ENCODE measurements around the gene ATP6V1E1.
"Not testable (repeated sequence)": the region's sequence is repeated elsewhere in the genome, so short reads cannot be mapped to it uniquely, and the experiment has no call there.

ATP6V1E1 gene

DNA sequence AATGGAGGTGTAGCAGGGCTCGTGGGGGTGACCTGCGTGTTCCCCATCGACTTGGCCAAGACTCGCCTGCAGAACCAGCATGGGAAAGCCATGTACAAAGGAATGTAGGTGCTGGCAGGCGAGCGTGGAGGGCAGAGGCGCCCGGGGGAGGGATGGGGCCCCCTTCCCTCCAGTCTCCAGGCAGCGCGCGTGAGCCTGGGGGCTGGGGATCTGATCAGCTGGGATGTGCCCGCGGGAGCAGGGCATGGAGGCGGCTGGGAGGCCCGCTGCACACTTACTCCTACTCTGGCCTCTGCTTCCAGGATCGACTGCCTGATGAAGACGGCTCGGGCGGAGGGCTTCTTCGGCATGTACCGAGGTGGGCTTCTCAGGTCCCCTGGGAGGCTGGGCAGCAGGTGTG lies 47.5 kb downstream of the ATP6V1E1 start:
- DNase-seq (ENCODE audit: low spot score): no peak

DNA sequence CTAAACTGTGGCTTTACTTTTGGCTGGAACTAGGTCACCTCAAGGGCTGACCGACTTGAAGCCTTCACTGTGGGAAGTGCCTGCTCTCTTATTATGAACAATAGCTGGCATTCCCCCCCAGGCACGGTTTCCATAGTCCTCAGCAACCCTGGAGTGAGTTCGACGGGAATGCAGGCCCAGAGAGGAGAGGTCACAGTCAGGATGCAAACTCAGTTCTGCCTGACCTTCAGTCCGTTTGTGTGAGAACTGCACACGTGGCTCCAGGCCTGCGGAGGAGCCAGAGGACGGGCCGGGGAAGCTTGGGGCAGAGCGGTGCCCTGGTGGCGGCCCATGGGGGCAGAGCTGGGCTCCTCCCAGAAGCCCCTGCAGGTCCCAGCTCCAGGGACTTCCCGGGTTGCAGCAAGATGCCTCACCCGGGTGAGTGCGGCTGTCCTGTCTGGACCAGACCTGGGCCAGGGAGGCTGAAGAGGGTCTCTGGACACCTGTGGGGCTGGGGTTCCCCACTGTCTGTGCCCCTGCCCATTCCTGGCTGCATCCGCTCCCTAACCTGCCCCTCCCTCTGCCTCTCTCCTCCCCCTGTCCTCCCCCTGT lies 48.0 kb downstream of the ATP6V1E1 start:
- DNase-seq (ENCODE audit: low spot score): no peak

DNA sequence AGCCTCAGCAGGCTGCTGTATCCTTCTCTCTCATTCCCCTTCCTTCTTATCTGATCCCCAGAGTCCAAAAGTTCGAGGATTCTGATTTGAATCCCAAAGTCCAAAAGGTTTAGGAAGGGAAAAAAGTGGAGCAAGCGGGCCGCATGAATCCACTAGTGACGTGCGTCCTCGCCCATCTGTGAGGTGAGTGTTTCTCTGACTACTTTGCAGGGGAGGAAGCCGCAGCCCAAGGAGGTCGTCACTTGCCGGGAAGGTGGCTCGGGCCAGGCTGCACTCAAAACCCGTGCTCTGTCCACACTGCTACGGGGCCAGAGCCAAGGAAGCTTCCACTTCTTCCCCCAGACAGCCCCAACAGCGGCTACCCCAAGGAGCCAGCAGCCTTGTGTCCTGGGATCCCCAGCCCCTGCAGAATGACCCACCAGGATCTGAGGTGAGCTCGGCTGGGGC lies 49.0 kb downstream of the ATP6V1E1 start:
- DNase-seq (ENCODE audit: low spot score): no peak

DNA sequence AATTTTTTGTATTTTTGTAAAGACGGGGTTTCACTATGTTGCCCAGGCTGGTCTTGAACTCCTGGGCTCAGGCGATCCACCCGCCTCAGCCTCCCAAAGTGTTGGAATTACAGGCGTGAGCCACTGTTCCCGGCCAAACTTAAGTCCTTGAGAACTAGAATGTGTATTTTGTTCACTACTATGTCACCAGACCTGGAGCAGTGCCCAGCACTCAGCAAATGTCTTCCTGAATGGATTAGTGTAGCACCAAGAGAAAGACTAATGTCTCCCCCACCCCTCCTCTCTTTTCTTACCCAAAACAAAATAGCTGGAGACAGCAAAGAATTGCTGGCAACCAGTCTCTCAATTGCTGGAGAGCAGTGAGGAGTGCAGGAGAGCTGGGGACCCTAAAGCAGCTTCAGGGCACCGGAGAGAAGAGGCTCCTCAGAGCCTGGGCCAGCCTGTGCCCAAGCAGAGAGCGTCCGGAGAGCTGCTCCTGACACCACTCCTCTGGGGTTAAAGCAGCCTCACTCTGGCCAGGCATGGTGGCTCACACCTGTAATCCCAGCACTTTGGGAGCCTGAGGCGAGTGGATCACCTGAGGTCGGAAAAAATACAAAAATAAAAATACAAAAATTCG lies 50.3 kb downstream of the ATP6V1E1 start:
- no peak for DNase-seq (ENCODE audit: low spot score)

DNA sequence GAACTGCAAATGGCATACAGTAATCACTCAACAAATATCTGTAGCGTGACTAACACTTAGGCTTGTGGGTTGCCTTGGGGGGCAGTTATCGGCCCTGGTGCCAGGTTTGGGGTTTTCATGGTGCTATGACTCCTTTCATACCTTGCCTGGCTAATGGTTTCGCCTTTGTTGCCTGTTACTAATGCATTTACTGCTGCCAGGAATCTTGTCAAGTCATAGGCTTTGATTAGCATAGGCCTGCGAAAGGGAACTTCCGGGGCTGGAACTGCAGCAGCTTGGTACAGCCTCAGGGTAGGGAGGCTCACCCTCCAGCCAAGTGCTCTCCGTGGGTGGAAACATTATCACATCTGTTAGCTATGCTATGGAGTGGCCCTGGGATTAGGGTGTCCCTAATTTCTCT lies 52.1 kb downstream of the ATP6V1E1 start:
- no peak for DNase-seq (ENCODE audit: low spot score)

DNA sequence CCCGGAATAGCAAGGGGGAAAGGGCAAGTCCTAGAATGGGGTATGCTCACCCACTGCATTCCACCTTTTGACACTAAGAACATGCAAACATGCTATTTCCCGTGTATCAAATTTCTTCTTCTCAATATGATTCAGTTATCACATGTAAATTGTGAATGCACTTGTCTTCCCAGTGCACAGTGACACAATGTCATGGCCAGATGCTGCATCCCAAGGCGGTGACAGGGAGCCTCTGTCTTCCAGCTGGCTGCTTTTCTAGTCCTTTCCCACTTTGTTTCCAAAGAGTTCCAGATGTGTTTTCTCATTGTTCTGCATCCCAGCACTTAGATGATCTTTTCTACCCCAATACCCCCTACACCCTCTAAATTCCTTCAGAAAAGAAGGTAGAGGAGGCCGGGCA lies 52.9 kb downstream of the ATP6V1E1 start:
- no peak for DNase-seq (ENCODE audit: low spot score)

DNA sequence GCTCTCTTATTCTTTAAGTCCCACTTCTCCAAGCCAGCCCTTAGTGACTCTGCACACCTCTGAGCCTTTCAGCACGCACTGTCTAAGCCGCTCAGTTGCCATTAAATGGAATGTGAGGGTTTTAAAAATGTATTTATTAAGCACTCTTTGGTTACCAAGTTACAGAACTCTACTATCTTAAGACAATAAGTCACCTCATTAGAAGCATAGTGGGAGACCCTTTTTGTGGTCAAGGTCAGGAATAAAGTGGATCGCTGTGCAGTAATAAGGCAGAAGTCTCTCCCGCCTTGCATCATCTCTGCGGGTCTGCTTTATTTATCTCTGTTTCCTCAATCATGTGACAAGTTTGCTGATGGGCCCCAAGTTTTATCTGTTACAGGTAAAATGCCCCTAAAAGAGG lies 53.4 kb downstream of the ATP6V1E1 start:
- DNase-seq (ENCODE audit: low spot score): no peak

DNA sequence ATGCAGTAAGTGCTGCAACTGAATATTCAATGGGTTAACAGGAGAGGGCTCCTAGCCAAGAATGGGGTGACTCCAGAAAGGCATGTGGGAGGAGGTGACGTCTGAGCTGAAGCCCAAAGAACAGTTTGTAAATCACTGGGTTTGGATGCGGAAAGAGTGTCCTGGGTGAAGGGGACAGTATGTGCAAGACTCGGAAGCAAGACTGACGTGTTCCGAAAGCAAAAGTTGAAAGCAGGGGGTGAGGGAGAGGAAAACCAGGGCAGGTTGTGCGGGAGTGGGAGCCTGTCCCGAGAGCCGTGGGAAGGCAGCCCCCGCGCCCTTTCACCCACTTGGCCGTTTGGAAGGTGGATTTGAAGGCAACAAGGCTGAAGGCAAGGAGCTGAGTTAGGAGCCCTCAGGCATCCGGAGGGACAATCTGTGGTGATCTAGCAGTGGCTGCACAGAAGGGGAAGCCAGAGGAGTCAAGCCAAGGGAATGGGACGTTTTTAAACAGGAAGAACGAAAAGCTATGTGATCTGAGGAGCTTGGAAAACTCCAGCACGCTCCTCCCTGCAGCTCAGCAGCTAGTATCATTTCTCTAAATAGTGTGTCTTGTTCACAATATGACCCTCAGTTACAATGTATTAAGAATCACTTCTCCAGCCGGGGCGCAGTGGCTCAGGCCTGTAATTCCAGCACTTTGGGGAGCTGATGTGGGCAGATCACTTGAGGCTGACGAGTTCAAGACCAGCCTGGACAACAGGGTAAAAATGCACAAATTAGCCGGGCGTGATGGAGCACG lies 57.5 kb downstream of the ATP6V1E1 start:
- no peak for DNase-seq (ENCODE audit: low spot score)

DNA sequence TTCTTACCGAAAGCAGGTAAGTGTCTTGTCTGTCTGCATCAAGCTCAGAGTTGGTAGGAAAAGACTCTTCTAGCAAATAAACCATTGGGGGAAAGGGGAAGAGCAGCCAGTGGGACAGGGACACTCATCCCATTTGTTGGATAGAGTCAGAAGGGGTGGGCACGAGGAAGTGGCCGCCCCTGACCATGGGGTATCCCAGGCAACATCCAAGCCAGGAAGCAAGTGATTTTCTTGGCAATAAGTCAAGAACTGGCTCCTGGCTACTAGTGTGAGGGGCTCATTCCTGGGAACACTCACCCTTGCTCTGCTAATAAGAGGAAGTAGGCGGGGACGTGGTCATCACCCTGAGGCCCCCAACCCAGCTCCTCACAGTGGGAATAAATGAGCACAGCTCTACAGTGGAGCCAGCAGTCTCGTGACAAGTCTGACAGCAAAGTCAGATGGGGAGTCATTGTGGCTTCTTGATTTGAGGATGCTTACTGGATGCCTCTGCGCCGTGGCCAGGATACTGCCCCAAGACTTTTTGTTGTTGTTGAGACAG lies 58.5 kb downstream of the ATP6V1E1 start:
- no peak for DNase-seq (ENCODE audit: low spot score)

DNA sequence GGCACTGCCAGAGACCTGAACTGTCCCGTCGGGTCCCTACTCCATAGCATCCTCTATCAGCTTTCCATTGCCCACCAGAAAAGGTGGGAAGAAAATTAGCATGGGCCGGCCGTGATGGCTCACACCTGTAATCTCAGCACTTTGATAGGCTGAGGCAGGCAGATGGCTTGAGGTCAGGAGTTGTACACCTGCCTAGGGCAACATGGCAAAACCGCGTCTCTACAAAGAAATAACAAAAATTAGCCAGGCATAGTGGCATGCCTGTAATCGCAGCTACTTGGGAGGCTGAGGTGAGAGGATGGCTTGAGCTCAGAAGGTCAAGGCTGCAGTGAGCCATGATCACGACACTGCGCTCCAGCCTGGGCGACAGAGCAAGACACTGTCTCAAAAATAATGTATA lies 61.8 kb downstream of the ATP6V1E1 start:
- DNase-seq (ENCODE audit: low spot score): no peak

DNA sequence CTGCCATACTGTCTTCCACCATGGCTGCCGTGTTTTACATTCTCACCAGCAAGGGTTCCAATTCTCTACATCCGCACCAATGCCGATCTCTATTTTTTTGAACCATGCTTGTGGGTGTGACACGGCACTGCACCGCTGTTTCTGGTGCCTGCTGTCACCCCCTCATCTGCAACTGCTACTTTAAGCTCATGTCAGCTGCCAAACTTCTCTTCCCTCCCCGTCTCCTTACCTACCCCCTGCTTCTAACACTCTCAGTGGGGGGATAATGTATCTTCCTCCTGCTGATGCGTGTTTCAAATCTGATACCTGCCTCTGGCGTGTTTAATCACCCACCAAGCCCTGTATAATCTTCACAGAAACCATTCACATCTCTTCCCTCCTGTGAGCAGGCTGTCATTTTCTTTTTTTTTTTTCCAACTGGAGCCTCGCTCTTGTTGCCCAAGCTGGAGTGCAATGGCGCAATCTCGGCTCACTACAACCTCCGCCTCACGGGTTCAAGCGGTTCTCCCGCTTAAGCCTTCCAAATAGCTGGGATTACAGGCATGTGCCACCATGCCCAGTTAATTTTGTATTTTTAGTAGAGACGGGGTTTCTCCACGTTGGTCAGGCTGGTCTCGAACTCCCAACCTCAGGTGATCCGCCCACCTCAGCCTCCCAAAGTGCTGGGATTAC lies 62.4 kb downstream of the ATP6V1E1 start:
- DNase-seq (ENCODE audit: low spot score): not testable (repeated sequence)

DNA sequence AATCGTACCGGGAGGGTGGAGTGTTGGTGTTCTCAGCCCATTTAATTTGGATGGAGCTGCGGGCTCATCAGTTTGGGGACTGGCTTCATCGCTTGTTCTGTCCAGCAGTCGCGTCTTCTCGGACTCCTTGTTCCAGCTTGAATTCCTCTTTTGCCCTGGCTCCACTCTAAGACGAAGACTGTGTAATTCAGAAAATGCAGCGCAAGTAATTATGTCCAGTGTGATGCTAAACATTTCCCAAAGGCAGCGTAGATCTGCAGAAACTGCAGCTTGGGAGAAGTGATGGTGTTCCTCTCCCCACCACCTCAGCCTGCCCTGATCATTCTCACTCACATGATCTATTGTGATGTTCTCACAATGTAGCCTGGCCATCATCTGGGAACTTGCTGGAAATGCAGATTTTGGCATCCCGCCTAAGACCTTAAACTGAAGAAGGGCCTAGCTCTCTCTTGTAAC lies 64.6 kb downstream of the ATP6V1E1 start:
- no peak for DNase-seq (ENCODE audit: low spot score)

DNA sequence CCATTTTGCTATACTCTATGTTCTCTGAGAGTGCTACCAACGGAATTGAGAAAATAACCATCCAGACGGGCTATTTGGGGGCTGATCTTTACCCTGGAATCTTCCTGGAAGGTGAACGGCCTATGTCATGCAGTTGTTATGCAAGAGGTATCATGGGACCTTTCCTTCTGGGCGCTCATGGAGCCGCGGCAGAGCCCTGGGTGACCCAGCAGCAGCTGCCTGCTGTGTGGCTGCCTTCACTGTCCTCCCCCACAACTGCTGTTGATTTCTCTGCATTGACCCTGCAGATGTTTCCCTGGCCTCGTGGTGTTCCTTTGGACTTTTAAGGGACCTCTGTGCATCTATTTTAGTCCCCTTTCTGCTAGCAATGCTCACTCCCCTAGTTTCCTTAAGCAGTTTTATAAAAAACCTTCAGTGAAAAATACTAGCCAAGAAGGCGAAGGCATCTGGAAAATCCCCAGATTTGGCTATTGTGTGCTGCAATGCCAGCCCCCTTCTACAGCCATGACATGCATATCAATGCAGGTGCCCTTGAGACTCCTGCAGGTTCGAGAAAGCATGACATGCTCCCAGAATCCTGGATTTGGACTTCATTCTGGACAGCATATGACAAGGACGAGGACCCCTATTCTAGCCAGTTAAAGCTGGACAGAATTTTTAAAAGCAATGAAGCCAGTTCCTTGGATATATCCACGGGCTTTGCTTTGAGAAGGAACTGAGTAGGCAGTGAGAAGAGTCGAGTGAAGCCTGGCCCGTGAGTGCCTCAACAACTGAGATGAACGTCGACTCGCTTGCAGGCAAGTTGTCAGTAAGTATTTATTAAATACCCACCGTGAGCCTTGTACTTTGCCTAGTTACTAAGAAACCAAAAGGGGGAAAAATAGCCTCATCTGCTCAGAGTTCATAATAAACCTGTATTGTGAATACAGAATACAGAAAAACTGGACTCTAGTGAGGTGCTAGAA lies 65.4 kb downstream of the ATP6V1E1 start, which contains the start of gene SLC25A18:
TSS of gene SLC25A18 (plus strand) at position 593 of the 965 bp plus-strand sequence. CDS start 16,447 bp downstream, outside the sequence.
- DNase-seq (ENCODE audit: low spot score): no peak

DNA sequence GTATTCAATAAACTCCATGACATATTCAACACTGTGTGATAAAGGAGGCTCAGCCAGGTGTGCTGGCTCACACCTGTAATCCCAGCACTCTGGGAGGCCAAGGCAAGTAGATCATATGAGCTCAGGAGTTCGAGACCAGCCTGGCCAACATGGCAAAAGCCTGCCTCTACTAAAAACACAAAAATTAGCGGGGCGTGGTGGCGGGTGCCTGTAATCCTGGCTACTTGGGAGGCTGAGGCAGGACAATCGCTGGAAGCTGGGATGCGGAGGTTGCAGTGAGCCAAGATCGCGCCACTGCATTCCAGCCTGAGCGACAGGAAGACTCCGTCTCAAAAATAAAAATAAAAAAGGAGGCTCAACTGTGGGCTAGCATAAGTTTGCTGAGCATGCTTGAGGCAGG lies 69.4 kb downstream of the ATP6V1E1 start:
- no peak for DNase-seq (ENCODE audit: low spot score)

DNA sequence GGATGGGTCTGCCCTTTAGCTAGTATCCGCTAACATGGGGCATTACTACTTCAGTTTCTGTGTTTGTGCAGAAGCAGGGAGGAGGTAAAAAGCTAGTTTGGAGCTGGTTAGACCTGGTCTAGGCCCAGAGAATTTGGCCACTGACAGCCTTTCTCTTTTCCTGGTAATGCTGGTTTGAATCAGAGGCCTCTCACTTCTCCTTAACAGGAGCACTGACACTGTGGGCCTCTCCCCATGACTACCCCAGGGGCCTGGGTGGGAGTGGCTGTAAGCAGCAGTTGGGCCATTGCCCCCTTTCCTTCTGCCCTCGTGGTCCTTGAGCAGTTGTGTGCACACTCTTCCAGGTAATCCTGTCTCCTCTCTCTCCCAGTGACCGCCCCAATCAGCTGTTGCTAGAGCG lies 73.7 kb downstream of the ATP6V1E1 start:
- no peak for DNase-seq (ENCODE audit: low spot score)

DNA sequence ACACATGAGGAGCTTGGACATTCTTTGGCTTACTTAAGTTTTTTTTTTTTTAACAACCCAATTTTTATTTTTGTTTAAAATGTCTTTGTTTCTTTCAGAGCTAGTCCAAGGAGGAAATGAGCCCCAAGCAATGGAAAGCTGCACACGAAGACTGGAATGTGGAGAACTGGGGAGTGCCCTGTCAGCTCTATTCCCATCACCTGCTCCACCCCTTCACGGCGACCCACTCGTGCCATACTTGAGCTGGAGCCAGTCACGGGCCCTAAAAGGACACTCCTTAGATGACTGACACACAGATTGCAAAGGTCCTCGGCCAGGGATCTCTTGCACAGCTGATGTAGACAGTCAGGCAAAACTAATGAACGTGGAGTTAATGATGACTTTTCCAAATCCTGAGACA lies 75.8 kb downstream of the ATP6V1E1 start:
- no peak for DNase-seq (ENCODE audit: low spot score)

DNA sequence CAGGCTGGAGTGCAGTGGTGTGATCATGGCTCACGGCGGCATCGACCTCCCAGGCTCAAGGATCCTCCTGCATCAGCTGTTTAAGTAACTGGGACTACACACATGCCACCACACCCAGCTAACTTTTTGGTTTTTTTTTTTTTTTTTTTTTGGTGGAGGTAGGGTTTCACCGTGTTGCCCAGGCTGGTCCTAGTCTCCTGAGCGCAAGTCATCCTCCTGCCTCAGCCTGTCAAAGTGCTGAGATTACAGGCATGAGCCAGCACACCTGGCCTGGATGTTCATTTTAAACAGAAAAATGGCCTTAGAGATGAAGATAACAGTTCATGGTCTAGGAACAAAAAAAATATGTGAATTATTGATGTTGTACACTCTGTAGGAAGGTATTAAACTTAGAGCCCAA lies 78.9 kb downstream of the ATP6V1E1 start:
- no peak for DNase-seq (ENCODE audit: low spot score)

DNA sequence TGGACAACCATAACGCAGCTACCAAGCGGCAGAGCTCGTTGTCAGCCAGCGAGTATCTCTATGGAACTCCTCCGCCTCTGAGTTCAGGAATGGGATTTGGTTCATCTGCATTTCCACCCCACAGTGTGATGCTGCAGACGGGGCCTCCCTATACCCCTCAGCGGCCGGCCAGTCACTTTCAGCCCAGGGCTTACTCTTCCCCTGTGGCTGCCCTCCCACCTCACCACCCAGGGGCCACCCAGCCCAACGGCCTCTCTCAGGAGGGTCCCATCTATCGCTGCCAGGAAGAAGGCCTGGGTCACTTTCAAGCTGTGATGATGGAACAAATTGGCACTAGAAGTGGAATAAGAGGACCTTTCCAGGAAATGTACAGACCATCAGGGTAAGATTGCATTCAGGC lies 79.4 kb downstream of the ATP6V1E1 start:
- no peak for DNase-seq (ENCODE audit: low spot score)

DNA sequence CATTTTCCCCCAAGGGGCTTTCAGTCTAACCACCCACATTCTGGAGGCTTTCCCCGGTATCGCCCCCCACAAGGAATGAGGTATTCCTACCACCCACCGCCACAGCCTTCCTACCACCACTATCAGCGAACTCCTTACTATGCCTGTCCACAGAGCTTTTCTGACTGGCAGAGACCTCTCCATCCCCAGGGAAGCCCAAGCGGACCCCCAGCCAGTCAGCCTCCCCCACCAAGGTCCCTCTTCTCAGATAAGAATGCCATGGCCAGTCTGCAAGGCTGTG lies 79.9 kb downstream of the ATP6V1E1 start:
- DNase-seq (ENCODE audit: low spot score): no peak

DNA sequence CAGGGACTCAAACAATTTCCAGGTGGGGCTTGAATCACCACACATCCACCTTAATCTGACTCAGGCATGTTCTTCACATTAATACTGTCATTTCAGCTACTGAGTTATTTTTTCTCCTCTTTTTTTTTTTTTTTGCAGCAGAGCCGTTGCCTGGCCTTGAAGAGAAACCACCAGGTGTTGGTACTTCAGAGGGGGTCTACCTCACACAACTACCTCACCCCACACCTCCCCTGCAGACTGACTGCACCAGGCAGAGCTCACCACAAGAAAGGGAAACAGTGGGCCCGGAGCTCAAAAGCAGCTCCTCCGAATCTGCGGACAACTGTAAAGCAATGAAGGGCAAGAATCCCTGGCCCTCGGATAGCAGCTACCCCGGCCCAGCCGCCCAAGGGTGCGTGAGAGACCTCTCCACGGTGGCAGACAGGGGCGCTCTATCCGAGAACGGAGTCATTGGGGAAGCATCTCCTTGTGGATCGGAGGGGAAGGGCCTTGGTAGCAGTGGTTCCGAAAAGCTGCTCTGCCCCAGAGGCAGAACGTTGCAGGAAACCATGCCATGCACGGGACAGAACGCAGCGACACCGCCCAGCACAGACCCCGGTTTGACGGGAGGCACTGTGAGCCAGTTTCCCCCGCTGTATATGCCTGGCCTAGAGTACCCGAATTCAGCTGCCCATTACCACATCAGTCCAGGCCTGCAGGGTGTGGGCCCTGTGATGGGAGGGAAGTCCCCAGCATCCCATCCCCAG lies 80.4 kb downstream of the ATP6V1E1 start:
- no peak for DNase-seq (ENCODE audit: low spot score)

DNA sequence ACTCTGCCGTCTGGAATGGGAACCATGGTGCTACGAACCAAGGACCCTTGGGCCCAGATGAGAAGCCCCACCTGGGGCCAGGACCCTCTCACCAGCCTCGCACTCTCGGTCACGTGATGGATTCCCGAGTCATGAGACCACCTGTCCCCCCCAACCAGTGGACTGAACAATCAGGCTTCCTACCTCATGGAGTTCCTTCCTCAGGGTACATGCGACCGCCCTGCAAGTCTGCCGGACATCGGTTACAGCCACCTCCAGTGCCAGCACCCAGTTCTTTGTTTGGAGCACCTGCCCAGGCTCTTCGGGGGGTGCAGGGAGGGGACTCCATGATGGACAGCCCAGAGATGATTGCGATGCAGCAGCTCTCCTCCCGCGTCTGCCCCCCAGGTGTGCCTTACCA lies 86.1 kb downstream of the ATP6V1E1 start:
- DNase-seq (ENCODE audit: low spot score): no peak

Measured in germinal center (tissue), 1 donor.